Lower leg skin (tissue), 3 donors: ENCODE measurements around the gene CDC16.

Source experiments
- POLR2A ChIP-seq, 2 donors: fragments of 450-650 bp; IDR thresholded peaks; one replicate each; pipeline ENCODE4 v1.6.1; 2016 to 2017; ENCODE audit warnings: antibody characterized with exemption in 2 of 2, mild to moderate bottlenecking in 1 of 2, moderate library complexity in 1 of 2
- TF ChIP-seq, protein P1 (sequence below), 3 donors: fragments of 450-650 bp; IDR thresholded peaks; one replicate each; pipeline ENCODE4 v1.5.1; 2016; ENCODE audit warnings: antibody characterized with exemption in 3 of 3, mild to moderate bottlenecking in 3 of 3, moderate library complexity in 2 of 3

GRCh38 chr13:114275304-114275703, 40.6 kb downstream of the CDC16 start:
- TF ChIP-seq, protein P1, sequence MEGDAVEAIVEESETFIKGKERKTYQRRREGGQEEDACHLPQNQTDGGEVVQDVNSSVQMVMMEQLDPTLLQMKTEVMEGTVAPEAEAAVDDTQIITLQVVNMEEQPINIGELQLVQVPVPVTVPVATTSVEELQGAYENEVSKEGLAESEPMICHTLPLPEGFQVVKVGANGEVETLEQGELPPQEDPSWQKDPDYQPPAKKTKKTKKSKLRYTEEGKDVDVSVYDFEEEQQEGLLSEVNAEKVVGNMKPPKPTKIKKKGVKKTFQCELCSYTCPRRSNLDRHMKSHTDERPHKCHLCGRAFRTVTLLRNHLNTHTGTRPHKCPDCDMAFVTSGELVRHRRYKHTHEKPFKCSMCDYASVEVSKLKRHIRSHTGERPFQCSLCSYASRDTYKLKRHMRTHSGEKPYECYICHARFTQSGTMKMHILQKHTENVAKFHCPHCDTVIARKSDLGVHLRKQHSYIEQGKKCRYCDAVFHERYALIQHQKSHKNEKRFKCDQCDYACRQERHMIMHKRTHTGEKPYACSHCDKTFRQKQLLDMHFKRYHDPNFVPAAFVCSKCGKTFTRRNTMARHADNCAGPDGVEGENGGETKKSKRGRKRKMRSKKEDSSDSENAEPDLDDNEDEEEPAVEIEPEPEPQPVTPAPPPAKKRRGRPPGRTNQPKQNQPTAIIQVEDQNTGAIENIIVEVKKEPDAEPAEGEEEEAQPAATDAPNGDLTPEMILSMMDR (IDR thresholded peaks at IDR 0.05), result no peak
- no peak for TF ChIP-seq POLR2A (IDR thresholded peaks at IDR 0.05)
